Measurements from ENCODE around the gene BNC2. TPM values are rescaled to one million over a fixed set of nuclear protein-coding genes. Genes with fewer than 3 reads are reported as not detected.

BNC2 gene
- total RNA-seq, 1 experiment from 2014 or later, result 43.6 TPM

- Histone ChIP-seq H3K79me2 (ENCODE audit: insufficient read depth, low read length) (no peaks in the 10 kb centered on the region), H2BK12ac (ENCODE audit: insufficient read length, low read depth, low read length) (no peak overlapping the region), H4K8ac (replicated peaks; ENCODE audit: insufficient read length, low read depth, low read length) (no peak overlapping the region), H3K18ac (ENCODE audit: insufficient read length, low read depth, low read length) (no peak overlapping the region), H2AK5ac (ENCODE audit: insufficient read length, low read length) (no peak overlapping the region), H3K79me1 (ENCODE audit: insufficient read depth, low read depth, low read length, poor library complexity, severe bottlenecking) (no peaks in the 10 kb centered on the region), H2BK120ac (ENCODE audit: low read depth, low read length, poor library complexity, severe bottlenecking) (no peak overlapping the region), H2BK15ac (ENCODE audit: low read depth, low read length) (no peak overlapping the region), H3K23ac (ENCODE audit: insufficient read length, low read depth, low read length) (no peak overlapping the region), H2BK20ac (ENCODE audit: low read depth, low read length, poor library complexity, severe bottlenecking) (no peak overlapping the region), H4K91ac (ENCODE audit: insufficient read length, low read depth, low read length) (no peak overlapping the region), H4K5ac (ENCODE audit: insufficient read length, low read depth, low read length) (no peak overlapping the region), H2AFZ (ENCODE audit: low read length) (no peak overlapping the region), H3K4me2 (ENCODE audit: insufficient read depth, insufficient read length, low read length) (no peak overlapping the region), H2BK5ac (ENCODE audit: insufficient read length, low read length) (no peak overlapping the region), H3K4ac (ENCODE audit: low read depth, low read length) (no peak overlapping the region), H3K27me3 (ENCODE audit: insufficient read depth, low read length) (no peaks in the 10 kb centered on the region), H4K20me1 (ENCODE audit: control insufficient read depth, insufficient read depth, insufficient read length) (no peaks in the 10 kb centered on the region), H3K9me3 (ENCODE audit: control insufficient read depth, low read depth, low read length) (no peaks in the 10 kb centered on the region), H3K23me2 (ENCODE audit: insufficient read length, low read depth, low read length, poor library complexity, severe bottlenecking) (no peaks in the 10 kb centered on the region), H3T11ph (ENCODE audit: low read length) (no peak overlapping the region), H3K9ac (ENCODE audit: extremely low read depth, insufficient read length, low read length) (no peak overlapping the region), H3K27ac (ENCODE audit: insufficient read length, low read depth, low read length) (no peak overlapping the region), H3K14ac (ENCODE audit: insufficient read depth, low read length) (no peak overlapping the region), H3K4me1 (ENCODE audit: insufficient read depth, low read length) (0 out of 2 replicates have a peak, but pooled peaks cover 2% of the 10 kb centered on the region), H3K56ac (ENCODE audit: insufficient read length, low read depth, low read length) (no peak overlapping the region)
- Mint-ChIP-seq H3K4me3 (no peak overlapping the region), H3K36me3 (ENCODE audit: insufficient read depth in 1 of 3, low read depth in 3 of 3) (no peaks in the 10 kb centered on the region), H3K4me1 (peaks cover 31 to 46% of the 10 kb centered on the region in 2 experiments), H3K27me3 (ENCODE audit: low read depth) (no peaks in the 10 kb centered on the region), H3K9me3 (no peaks in the 10 kb centered on the region), H3K27ac (no peak overlapping the region)
- TF ChIP-seq, protein P1, sequence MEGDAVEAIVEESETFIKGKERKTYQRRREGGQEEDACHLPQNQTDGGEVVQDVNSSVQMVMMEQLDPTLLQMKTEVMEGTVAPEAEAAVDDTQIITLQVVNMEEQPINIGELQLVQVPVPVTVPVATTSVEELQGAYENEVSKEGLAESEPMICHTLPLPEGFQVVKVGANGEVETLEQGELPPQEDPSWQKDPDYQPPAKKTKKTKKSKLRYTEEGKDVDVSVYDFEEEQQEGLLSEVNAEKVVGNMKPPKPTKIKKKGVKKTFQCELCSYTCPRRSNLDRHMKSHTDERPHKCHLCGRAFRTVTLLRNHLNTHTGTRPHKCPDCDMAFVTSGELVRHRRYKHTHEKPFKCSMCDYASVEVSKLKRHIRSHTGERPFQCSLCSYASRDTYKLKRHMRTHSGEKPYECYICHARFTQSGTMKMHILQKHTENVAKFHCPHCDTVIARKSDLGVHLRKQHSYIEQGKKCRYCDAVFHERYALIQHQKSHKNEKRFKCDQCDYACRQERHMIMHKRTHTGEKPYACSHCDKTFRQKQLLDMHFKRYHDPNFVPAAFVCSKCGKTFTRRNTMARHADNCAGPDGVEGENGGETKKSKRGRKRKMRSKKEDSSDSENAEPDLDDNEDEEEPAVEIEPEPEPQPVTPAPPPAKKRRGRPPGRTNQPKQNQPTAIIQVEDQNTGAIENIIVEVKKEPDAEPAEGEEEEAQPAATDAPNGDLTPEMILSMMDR (conservative IDR thresholded peaks at IDR 0.05), result no peak
- no peak for DNase-seq
- WGBS (ENCODE audit: extremely low coverage, insufficient read length, low lambda C conversion rate), result no CpG with 5 or more reads among the region's 1 CpG
Measured at GRCh38 chr9:16597136-16597535, 273.3 kb downstream of the BNC2 start.

Data from H9 (cell line).